Superior temporal gyrus (tissue), 1 donor: ENCODE measurements around the gene MYO5A.
"Not testable (repeated sequence)": the region's sequence is repeated elsewhere in the genome, so short reads cannot be mapped to it uniquely, and the experiment has no call there.

Experiments
- DNase-seq: peaks from one replicate; pipeline ENCODE4 v3.0.0-alpha.2; 2016; ENCODE audit errors: extremely low spot score

Gene MYO5A

DNA sequence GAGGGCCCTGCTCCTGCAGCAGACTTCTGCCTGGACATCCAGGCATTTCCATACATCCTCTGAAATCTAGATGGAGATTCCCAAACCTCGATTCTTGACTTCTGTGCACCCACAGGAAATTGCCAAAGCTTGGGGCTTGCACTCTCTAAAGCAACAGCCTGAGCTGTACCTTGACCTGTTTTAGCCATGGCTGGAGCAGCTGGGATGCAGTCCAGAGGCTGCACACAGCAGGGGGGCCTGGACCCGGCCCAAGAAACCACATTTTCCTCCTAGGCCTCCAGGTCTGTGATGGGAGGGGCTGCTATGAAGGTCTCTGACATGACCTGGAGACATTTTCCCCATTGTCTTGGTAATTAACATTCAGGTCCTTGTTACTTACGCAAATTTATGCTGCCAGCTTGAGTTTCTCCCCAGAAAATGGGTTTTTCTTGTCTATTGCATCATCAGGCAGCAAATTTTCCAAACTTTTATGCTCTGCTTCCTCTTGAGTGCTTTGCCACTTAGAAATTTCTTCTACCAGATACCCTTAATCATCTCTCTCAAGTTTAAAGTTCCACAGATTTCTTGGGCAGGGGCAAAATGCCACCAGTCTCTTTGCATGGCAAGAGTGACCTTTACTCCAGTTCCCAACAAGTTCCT lies 11.8 kb upstream of the MYO5A start:
- DNase-seq, result no peak

DNA sequence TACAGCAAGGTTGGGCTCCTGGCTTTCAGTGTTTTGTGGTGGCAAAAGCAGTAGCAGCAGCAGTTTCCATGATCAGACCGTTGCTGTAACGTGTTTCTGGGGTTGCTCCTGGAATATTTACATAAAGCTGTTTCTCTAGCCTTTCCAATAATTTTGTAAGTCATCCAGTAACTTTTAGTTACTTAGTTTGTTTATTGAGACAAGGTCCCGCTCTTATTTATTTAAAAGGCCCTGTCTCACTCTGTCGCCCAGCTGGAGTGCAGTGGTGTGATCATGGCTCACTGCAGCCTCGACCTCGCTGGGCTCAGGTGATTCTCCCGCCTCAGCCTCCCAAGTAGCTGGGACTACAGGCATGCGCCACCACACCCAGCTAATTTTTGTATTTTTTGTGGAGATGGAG lies 8.8 kb upstream of the MYO5A start:
- DNase-seq, result no peak

DNA sequence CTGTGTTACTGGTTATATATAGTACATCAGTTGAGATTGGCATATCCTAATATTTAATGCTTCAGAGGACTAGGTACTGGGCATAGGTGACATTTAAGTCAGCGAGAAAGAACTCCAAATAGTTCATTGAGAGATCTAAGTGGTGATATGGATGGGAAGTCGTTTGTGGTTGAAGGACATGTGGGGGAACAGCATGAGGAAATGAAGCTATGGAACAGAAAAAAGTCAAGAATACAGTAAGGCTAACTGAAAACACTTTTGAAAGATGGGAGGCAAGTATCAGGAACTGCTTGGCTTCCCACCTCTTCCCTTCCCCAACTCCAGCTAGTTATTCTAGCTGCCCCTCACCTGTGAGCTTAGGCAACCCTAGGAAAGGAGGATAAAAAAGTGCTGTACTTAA lies 3.7 kb upstream of the MYO5A start:
- no peak for DNase-seq

DNA sequence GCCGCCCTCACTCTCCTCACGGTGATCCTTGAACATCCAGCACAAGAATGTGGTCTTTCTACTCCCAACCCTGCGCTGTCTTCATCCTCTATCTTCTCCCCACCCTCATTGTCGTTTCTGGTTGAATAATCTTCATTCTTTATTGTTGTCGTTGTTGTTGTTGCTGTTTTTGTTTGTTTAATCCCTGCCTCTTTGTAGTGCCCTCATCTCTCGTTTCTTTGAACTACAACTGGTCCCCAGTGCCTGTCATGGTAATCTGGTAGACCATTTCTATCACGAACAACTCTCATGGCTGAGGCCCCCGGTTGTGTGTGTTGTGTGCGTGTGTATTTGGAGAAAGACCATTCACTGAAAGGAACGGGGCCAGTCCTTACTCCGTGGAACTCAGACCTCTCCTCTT lies 1.3 kb upstream of the MYO5A start:
- DNase-seq, result no peak

DNA sequence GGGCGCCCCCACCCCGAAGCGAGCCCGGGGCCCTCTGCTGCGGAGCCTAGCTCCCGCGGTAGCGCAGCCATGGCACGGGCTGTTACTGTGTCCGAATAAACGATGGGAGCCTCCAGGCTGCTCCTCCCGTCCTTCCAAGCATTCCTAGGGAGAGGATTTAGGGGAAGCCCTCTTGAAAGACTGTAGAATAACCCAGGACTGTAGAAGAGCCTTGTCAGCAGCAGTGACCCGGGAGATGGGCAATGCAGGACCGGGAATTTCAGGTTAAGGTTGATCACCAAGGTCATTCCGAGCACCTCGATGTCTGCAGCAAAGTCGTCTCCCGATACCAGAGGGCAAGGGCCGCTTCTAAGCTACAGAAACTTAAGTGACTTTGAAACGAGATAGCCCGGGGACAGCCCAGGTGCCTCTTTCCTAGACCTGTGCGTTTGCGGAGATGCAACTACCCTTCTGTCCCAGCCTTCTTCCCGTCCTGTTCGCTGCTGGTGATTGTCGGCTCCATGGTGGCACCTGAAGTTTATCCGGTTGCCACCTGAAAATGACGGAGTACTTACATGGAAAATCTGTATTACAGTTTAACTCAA lies 753 bp upstream of the MYO5A start:
- DNase-seq, result peak; percentile 66

DNA sequence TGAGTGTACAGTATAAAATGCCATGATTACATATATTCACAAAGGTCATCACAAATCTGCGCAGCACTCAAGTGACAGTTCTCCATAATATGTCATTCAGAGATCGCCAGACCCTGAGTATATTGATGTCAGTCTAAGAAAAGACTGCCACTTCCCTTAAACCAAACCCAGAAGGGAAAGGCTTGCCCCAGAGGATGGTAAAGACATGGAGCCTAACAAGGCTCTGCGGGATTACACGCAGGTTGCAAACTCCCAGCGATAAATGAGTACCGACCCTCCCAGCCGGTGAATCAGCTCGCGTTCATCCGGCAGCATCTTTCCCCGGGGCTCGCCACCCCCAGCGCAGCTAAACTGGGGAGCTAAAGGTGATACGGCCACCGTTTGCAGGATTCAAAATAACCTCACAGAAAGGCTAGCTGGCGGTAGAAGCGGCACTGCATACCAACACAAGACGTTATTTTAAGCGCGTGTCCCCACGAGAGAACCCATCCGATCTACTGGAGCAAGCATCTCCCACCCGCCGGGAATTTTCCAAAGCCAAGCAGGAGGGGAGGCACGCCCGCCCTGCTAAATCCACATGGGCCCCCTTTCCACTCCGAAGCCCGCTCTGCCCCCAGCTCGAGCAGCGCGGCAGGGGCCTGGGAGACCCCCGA lies 643 bp downstream of the MYO5A start:
- no peak for DNase-seq

DNA sequence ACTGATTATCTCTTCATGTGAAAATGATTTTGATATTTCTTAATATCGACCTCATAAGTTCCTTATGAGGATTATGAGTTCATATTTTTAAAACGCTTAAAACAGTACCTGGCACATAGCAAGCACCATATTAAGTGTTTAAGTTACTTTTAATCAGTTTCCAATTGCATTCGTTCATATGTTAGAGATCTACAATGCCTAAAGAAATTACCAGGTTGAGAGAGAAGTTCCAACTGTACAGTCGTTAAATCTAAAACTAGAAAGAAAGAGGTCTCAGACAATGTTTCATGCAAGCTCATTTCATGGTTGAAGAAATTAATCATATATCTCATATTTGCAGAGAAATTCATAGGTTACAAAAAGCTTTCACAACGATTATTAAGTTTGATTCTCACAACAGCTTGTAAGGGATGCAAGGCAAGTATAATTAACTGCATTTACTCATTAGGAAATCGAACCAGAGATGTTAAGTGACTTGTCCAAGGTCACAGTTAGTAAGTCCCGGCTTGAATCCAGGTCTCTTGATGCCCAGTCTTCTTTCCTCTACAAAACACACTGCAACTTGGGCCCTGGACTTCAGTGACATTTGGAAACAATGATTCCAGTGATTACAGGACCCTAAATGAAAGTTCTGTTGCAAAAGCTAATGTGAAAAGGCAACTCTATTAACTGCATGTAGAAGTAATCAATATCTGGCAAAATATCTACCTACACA lies 1.3 kb downstream of the MYO5A start:
- DNase-seq, result peak; percentile 13

DNA sequence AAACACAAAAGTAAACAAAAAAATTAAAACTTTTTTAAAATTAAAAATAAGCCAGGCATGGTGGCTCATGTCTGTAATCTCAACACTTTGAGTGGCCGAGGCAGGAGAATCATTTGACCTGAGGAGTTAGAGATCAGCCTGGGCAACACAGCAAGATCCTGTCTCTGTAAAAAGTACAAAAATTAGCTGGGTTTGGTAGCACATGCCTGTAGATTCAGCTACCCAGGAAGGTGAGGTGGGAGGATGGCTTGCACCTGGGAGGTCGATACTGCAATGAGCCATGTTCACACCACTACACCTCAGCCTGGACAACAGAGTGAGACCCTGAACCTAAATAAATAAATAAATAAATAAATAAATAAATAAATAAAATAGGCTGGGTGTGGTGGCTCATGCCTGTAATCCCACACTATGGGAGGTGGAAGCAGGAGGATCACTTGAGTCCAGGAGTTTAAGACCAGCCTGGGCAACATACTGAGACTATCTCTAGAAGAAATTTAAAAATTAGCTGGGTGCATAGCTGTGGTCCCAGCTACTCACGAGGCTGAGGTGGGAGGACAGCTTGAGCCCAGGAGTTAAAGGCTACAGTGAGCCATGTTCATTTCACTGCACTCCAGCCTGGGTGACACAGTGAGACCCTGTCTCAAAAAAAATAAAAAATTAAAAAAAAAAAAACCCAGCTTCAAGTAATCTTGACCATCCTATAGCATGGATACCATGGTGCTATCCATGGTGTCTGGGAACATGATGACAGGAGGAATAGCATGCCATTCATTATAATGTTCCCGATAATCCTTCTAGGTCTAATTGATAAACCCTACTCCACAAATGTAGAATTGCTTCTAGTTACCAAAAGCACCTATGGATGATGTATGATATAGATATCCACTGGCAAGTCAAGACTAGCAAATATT lies 4.2 kb downstream of the MYO5A start:
- no peak for DNase-seq

DNA sequence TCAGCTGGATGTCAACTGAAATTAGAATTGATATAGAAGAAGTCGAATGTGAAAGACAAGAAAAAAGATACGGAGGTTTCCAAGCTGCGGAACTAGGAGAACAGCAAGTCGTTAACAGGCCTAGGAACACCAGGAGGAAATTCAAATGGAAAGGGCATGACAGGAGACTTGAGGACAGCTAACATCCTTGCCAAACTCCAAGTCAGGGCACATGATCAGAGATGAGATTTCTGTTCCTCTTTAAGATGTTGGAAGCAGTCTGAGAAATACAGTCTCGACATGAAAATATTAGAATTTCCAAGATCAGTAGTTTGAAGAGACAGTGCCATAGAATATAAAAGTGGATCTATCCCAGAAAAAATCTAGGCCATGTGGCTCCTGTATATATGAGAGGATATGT lies 5.0 kb downstream of the MYO5A start:
- DNase-seq, result peak; percentile 33

DNA sequence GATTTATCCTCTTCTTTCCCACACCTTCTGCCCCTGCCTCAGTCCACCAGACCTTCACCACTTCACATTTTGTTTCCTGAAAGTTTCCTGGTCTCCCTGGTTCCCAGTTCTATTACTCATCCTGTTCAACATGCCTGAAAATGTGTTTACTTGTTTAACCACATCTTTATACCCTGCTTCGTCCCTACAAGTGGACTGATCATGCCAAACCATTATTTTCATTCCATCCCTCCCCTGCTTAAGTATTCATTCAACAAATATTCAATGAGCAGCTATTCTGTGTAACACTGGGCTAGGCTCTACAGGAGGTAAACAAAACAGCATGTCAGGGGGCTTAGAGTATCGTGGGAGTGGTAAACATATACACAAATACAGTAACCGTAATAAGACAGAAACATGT lies 5.5 kb downstream of the MYO5A start:
- DNase-seq, result no peak

DNA sequence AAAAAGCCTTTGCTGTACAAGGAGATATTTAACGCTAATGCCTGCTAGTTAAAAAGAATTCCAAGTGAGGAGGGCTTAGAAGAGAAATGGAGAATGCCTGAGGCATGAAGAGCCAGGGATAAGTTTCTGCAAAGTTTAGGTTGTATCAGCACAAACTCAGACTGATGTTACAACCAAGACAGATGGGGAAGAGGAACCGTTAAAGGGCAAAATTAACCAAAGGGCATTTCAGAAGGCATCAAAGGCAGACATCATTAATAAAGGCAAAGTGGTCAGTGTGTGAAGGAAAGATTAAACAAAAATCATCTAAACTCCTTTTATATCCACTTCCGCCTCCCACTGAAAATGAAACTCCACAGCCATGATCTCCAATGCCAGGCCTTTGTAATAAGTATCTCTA lies 7.0 kb downstream of the MYO5A start:
- DNase-seq, result no peak

DNA sequence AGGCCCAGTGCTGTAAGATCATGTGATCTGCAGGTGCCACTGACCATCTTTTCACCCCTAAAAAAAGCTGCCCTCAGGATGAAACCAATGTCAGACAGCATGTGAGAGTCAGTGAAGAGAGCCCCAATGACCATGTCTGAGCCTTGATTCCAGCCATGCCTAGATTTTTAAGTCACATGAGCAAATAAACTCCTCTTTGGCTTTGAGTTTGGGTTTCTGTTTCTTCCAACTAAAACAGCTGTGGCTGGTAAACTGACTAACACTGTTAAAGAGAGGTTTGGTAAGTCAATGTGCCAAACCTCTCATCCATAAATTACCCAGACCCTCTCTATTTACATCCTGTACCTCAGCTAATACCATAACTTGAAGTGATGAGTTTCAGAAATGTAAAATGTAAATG lies 8.3 kb downstream of the MYO5A start:
- DNase-seq, result no peak

DNA sequence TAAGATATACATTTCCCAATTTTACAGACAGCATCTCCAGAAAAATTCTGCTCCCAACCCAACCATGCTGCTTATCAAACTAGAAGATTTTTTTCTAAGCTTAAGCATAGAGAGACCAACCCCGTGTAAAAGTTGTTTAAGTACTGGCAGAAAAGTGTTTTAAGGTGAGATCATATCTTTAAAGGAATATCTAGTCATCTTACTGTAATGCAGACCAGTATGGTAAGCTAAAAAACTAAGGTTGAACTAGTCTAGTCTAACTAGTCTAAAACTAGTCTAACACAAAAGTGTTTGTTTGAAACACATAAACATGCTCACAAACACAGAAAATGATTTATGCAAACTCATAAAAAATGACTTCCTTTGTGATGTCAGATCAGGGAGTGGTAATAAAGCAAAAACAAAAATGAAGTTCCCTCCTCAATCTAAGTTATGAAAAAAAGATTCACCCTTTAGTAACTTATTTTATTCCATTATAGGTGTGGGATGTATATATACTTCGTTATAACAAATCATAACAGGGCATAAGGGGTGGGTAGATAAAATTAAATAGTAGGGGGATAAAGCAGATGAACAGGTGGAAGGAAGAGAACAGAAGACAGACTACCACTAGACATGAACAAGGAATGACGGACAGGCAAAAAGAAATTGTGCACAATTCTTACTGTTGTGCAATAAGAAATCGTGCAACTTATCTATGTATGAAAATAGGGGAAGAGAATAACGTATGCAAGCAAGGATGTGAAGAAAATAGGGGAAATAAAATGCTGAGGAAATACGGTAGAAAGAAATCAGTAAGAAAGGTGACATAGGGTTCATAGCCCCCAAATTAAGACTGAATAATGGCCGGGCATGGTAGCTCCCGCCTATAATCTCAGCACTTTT lies 10.0 kb downstream of the MYO5A start:
- no peak for DNase-seq

DNA sequence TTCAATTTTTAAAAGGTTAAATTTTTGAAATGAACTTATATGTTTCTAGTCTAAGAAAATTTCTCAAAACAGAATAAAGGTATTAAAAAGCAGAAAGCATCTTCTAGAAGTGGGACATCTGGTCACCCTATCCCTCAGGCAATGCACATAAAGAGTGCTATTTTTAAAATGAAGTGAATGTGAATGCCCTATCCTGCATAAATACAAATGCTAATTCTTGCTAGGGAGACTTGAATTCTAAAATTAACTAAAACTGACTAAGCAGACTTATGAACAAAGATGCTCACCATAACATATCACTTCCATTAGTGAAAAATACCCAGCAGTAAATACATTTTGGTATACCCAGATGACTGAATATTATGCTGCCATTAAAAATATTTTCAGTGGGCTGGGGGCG lies 11.7 kb downstream of the MYO5A start:
- peak; percentile 11 for DNase-seq

DNA sequence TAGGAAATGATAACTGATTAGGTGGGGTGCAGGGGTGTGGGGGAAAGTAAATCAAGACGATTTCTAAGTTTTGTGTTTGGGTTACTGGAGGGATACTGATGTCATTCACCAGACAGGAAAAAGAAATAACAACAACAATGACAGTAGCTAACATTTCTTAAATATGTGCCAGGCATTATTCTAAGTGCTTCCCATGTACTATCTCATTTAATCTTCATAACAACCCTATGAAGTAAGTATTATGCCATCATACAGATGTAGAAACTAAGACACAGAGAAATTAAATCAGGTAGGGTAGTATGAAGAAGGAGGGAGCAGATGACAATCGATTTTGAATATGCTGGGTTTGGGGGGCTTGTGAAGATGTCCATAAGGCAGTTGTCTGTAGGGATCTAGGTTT lies 13.3 kb downstream of the MYO5A start:
- DNase-seq, result no peak

DNA sequence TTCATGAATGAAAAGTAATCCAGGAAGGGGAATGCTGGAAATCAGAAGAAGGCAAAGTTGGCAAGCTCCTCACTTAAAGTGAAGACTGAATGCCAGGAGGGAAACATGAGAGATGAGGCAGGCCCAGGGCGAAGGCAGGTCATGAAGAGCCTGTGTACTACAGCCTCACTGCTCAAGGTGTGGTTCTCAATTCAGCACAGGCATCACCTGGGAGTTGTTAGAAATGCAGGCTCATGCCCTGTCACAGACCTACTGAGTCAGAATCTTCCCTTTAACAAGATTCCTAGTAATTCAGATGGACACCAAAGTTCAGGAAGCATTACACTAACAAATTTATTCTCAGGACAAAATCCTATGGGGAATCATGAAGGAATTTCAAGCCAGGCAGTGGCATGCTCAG lies 14.2 kb downstream of the MYO5A start:
- DNase-seq, result no peak

DNA sequence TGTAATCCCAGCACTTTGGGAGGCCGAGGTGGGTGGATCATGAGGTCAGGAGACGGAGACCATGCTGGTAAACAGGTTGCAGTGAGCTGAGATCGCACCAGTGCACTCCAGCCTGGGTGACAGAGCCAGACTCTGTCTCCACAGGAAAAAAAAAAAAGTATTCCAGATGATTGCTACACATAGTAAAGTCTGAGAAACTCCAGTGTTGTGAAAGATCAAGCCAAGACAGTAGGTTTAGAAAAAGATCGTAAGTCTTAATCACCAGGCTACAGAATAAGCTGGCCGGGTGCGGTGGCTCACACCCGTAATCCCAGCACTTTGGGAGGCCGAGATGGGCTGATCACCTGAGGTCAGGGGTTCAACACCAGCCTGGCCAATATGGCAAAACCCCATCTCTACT lies 15.8 kb downstream of the MYO5A start:
- not testable (repeated sequence) for DNase-seq

DNA sequence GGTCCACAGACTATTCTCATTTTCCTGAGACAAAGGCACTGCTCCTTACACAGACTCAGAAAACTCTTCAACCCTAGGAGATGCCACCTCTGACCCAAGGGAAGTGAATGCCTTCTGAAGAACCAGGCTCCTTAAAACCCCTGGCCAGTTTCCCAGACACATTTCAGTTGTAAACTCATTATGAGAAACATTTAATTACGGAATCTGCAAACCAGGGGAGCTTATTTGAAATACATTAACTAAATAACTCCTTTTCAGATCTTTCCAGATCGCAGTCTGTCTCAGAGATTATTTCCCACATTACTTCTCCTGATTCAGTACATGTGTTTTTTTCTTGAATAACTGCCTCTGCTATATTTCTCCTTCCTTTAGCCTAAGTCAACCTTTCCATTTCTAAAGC lies 17.6 kb downstream of the MYO5A start:
- DNase-seq, result no peak

DNA sequence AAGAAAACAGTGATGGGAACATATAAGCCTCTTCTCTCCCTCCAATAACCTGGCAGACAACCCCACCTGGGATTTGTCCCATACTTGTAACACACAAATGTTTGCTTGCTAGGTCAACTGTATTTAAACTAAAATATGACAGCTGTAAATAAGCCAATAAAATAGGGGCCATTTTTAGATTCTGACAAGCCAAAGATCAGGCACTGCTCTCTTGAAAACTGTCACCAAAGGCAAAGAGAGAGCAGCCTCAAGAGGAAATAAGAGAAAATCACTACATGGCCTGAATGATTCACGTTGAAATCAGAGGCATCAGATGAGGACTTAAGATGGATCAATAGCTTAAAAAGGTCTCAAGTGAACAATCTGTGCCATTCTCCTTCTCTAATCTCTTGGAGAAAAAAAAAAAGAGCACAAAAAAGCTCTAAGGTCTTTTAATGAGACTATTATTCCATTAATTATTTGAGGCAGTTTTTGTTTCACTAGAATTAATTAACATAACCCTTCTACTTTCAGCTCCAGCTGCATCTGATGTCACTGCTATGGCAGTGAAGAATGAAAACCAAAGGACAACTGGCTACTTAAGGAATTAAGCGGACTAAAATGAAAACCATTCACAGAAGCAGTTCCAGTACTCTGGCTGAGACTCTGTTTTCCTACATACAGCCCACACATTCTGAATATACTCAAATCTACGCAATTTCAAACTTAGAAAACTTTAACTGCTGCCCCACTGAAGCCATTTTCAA lies 19.0 kb downstream of the MYO5A start:
- no peak for DNase-seq

DNA sequence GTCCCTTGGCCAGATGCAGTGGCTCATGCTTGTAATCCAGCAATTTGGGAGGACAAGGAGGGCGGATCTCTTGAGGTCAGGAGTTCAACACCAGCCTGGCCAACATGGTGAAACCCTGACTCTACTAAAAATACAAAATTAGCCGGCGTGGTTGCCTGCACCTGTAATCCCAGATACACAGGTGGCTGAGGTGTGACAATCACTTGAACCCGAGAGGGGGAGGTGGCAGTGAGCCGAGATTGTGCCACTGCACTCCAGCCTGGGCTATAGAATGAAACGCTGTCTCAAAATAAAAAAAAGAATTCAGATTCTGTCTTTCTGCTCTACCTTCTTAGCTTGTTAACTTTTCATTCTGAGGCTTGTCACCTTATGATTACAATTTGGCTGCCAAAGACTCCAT lies 22.1 kb downstream of the MYO5A start:
- DNase-seq, result no peak
